PFSK-1 (cell line): ENCODE measurements around the gene BRCA2.

ENCODE experiments used
- FOXP2 ChIP-seq: optimal IDR thresholded peaks from 2 replicates; pipeline ENCODE3; 2011; ENCODE audit warnings: borderline replicate concordance, control low read depth, inconsistent platforms; ENCODE audit not compliant: insufficient read depth; ENCODE audit errors: extremely low read length, extremely low read depth
- POLR2AphosphoS5 ChIP-seq: IDR thresholded peaks from 2 replicates; pipeline ENCODE4 v1.6.1; 2012; ENCODE audit warnings: low read depth, mild to moderate bottlenecking, control low read depth, low read length, moderate library complexity
- SIN3A ChIP-seq: IDR thresholded peaks from 2 replicates; pipeline ENCODE4 v1.6.1; 2012; ENCODE audit warnings: mild to moderate bottlenecking, low read length, moderate library complexity, borderline replicate concordance; ENCODE audit not compliant: insufficient read depth
- TAF1 ChIP-seq: IDR thresholded peaks from 2 replicates; pipeline ENCODE4 v1.6.1; 2012; ENCODE audit warnings: low read length, control low read depth, borderline replicate concordance; ENCODE audit not compliant: insufficient read depth
- TF ChIP-seq, protein P1 (sequence below), 2 experiments: IDR thresholded peaks; 2 replicates each; pipeline versions ENCODE4 v1.6.1 to v1.8.0; 2011 to 2012; ENCODE audit warnings: low read depth in 2 of 2, low read length in 2 of 2, control low read depth in 1 of 2, inconsistent platforms in 1 of 2, mild to moderate bottlenecking in 1 of 2, moderate library complexity in 1 of 2; ENCODE audit not compliant: insufficient read depth in 1 of 2

The BRCA2 gene

DNA sequence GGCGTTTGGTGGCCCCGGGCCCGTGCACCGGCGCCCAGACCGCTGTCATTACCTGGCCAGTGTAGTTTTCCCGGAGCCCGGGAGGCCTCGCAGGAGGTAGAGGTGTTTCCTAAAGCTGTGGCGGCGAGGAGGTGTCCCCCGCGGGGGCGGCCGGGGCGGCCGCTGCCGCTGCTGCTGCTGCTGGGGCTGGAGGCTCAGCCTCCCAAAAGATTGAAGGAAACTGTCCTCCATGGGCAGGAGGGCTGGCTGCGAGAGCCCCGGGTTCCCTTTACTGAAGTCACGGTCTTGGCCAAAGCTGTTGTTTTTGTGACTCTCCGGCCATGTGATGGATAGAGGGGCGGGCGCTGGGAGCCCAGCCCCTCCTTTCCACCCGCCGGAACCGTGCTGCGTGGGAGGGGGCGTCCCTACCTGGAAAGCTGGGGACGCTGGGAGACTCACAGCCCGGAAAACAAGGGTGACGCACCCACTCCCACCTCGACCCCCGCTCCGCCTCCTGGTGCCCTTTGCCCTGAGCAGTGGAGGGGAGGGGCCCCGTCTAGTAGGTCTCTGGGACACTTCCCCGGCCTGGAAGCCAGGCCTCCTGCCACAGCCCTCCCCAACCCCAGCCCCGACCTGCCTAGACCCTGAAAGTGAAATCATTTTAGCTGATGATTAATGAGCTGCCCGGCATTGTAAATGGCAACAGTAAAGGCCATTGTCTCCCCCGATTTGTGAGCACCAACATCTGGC is 112.7 kb downstream of the BRCA2 start, which contains the start of gene N4BP2L1:
Gene N4BP2L1 (minus strand): TSS at position 279 of the 729 bp plus-strand sequence. CDS start 48 bp downstream, at position 231.
- TF ChIP-seq, protein P1, sequence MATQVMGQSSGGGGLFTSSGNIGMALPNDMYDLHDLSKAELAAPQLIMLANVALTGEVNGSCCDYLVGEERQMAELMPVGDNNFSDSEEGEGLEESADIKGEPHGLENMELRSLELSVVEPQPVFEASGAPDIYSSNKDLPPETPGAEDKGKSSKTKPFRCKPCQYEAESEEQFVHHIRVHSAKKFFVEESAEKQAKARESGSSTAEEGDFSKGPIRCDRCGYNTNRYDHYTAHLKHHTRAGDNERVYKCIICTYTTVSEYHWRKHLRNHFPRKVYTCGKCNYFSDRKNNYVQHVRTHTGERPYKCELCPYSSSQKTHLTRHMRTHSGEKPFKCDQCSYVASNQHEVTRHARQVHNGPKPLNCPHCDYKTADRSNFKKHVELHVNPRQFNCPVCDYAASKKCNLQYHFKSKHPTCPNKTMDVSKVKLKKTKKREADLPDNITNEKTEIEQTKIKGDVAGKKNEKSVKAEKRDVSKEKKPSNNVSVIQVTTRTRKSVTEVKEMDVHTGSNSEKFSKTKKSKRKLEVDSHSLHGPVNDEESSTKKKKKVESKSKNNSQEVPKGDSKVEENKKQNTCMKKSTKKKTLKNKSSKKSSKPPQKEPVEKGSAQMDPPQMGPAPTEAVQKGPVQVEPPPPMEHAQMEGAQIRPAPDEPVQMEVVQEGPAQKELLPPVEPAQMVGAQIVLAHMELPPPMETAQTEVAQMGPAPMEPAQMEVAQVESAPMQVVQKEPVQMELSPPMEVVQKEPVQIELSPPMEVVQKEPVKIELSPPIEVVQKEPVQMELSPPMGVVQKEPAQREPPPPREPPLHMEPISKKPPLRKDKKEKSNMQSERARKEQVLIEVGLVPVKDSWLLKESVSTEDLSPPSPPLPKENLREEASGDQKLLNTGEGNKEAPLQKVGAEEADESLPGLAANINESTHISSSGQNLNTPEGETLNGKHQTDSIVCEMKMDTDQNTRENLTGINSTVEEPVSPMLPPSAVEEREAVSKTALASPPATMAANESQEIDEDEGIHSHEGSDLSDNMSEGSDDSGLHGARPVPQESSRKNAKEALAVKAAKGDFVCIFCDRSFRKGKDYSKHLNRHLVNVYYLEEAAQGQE (IDR thresholded peaks at IDR 0.05; ENCODE audit: insufficient read depth in 1 of 2, low read depth in 2 of 2, low read length in 2 of 2): no peak
- no peak for TF ChIP-seq FOXP2
- no peak for TF ChIP-seq POLR2AphosphoS5
- TF ChIP-seq SIN3A: no peak

DNA sequence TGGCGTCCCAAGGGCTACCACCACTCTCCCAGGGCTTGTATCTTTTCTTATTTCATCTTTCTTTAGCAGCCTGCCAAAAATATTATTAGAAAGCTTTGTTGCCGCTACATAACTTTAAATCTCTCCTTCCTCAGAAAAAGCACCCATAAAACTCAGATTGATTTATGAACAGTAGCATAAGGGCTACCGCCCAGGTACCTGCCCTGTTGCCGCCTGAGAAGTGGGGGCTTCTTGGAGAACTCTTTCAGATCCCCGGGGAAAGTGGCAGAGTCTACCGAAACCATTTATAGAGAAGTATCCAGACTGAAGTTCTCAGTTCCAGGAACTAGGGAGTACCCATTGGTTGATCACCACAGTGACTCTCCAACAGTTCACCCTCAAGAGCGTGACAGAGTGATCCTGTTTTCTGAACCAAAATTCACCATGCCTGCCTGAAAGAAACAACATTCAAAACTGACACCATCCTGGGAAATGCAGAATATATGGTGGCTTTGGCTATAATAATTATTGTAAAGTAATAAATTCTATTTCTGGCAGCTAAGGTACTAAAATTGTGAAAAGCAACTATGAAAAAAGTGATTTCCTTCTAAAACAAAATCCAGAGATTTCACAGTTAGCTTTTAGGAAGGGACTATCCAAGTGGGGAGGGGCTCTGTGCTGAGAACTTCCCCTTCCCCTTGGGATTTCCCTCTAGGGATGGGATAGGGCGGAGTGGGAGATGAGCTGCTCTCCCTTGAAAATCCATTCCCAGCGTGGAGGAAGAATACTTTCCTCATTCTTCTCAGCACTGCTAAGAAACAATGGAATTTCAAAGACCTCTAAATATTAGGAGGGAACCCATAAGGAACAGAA is 113.5 kb downstream of the BRCA2 start:
- TF ChIP-seq FOXP2 (no peak), POLR2AphosphoS5 (no peak), TAF1 (no peak), SIN3A (no peak)
- TF ChIP-seq, protein P1 (IDR thresholded peaks at IDR 0.05; ENCODE audit: insufficient read depth in 1 of 2, low read depth in 2 of 2, low read length in 2 of 2): no peak

DNA sequence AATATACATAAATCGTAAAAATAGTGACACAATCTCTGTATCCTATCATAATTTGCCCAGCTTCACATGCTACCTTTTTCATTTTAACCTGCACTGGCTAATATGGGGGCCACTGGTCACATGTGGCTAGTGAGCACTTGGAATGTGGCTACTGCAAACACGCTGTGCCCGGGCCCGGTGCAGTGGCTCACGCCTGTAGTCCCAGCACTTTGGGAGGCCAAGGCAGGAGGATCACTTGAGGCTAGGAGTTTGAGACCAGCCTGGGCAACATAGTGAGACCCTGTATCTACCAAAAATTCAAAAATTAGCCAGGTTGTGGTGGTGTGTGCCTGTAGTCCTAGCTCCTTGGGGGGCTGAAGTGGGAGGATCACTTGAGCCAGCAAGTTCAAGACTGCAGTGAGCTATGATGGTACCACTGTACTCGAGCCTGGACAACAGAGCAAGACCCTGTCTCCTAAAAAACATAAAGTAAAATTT is 114.2 kb downstream of the BRCA2 start:
- no peak for TF ChIP-seq POLR2AphosphoS5
- TF ChIP-seq, protein P1 (IDR thresholded peaks at IDR 0.05; ENCODE audit: insufficient read depth in 1 of 2, low read depth in 2 of 2, low read length in 2 of 2): no peak

DNA sequence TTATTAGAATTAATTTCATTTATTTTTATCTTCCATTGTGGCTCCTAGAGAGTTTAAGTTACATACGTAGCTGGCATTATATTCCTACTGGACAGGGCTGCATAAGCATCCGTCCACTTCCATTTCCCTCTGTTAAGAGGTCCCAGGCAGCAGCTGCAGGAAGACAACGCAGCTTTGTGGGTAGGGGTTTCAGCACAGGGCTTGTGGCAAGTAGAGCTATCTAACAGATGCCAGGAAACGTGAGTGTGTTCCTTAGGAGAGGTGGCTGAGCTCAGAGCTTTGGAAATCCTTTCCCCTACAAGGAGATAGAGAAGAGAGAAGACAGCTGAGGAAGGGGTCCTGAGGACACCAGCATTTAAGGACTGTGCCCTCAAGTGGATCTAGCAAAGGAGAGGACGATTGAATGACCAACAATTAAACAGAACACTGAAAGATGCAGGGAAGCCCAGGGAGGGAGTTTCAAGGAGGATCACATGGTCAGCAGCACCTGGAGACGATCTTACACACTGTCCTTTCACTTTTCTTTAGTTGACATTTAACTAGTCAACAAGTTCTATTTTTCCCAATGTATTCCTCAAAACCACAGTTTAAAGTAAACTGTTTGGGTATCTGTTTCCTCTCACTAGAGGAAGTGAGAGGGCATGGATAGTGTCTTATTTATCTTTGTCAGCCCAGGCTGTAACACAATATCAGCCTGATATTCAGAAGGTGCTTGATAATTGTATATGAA is 114.9 kb downstream of the BRCA2 start:
- TF ChIP-seq FOXP2 (no peak), TAF1 (no peak), SIN3A (no peak), POLR2AphosphoS5 (no peak)
- TF ChIP-seq, protein P1 (IDR thresholded peaks at IDR 0.05; ENCODE audit: insufficient read depth in 1 of 2, low read depth in 2 of 2, low read length in 2 of 2): no peak
